GM13977 (cell line): ENCODE measurements around the gene MARCHF2.
"Not testable (repeated sequence)": the region's sequence is repeated elsewhere in the genome, so short reads cannot be mapped to it uniquely, and the experiment has no call there.

Experiments
- DNase-seq: peaks from one replicate; pipeline ENCODE4 v3.0.0; 2012; ENCODE audit warnings: low spot score
- in situ Hi-C: fragments of 300-500 bp; cut with MboI; formaldehyde crosslinking; loops from one replicate; pipeline ENCODE4 v1.12.0; 2022; ENCODE audit warnings: low sequenced_read_pairs, low pct_unique_long_range_greater_than_20kb, mixed read lengths, inconsistent platforms; ENCODE audit not compliant: unreplicated experiment
- TF ChIP-seq, protein P1 (sequence below): IDR thresholded peaks from 2 replicates; pipeline ENCODE4 v1.5.1; 2012; ENCODE audit warnings: mild to moderate bottlenecking, control low read depth; ENCODE audit not compliant: insufficient read depth; ENCODE audit errors: extremely low read depth, missing control alignments

The MARCHF2 gene

DNA sequence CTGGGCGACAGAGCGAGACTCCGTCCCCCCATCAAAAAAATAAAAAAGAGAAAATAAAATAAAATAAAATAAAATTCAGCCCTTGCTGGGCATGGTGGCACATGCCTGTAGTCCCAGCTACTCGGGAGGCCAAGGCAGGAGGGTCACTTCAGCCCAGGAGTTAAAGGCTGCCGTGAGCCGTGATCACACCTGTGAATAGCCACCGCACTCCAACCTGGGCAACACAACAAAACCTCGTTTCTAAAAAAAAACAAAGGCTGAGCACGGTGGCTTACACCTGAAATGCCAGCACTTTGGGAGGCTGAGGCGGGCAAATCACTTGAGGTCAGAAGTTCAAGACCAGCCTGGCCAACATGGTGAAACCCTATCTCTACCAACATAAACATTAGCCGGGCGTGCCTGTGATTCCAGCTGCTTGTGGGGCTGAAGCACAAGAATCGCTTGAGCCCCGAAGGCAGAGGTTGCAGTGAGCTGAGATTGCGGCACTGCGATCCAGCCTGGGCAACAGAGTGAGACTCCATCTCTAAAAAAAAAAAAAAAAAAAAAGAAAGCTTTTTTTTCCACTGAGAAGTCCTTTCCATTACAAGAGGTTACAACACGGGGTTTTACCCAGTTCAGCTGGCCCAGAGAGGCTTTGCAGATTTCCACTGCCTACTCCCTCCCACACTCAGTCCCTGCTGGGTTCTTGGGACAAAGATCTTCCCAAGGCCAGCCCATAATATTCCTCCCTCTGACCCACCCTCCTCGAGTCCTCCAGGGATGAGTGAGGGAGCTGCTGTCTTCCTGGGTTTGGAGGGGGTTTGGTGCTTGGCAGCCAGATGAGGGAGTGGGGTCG lies 42.7 kb upstream of the MARCHF2 start:
- in situ Hi-C loops = no loop called here
- TF ChIP-seq, protein P1, sequence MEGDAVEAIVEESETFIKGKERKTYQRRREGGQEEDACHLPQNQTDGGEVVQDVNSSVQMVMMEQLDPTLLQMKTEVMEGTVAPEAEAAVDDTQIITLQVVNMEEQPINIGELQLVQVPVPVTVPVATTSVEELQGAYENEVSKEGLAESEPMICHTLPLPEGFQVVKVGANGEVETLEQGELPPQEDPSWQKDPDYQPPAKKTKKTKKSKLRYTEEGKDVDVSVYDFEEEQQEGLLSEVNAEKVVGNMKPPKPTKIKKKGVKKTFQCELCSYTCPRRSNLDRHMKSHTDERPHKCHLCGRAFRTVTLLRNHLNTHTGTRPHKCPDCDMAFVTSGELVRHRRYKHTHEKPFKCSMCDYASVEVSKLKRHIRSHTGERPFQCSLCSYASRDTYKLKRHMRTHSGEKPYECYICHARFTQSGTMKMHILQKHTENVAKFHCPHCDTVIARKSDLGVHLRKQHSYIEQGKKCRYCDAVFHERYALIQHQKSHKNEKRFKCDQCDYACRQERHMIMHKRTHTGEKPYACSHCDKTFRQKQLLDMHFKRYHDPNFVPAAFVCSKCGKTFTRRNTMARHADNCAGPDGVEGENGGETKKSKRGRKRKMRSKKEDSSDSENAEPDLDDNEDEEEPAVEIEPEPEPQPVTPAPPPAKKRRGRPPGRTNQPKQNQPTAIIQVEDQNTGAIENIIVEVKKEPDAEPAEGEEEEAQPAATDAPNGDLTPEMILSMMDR = no peak
- DNase-seq = no peak

DNA sequence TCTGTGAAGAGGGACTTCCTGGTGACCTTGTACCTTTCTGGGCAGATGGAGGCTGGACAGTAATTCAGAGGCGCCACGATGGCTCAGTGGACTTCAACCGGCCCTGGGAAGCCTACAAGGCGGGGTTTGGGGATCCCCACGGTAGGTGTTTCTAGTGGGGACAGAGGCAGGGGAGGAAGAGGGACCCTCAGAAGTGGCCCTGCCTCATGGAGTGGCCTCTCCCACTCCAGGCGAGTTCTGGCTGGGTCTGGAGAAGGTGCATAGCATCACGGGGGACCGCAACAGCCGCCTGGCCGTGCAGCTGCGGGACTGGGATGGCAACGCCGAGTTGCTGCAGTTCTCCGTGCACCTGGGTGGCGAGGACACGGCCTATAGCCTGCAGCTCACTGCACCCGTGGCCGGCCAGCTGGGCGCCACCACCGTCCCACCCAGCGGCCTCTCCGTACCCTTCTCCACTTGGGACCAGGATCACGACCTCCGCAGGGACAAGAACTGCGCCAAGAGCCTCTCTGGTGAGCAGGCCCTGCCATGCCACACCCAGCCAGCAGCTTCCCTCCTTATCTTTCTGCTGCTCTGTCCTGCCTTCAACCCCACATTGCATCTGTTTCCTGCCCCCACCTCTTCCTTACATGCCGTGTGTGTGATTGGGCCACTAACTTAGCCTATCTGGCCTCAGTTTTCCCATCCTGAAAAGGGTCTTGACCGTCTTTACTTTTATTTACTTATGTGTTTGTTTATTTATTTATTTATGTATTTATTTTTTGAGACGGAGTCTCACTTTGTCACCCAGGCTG lies 41.9 kb upstream of the MARCHF2 start:
- in situ Hi-C loops = no loop called here
- TF ChIP-seq, protein P1 = no peak
- DNase-seq = no peak

DNA sequence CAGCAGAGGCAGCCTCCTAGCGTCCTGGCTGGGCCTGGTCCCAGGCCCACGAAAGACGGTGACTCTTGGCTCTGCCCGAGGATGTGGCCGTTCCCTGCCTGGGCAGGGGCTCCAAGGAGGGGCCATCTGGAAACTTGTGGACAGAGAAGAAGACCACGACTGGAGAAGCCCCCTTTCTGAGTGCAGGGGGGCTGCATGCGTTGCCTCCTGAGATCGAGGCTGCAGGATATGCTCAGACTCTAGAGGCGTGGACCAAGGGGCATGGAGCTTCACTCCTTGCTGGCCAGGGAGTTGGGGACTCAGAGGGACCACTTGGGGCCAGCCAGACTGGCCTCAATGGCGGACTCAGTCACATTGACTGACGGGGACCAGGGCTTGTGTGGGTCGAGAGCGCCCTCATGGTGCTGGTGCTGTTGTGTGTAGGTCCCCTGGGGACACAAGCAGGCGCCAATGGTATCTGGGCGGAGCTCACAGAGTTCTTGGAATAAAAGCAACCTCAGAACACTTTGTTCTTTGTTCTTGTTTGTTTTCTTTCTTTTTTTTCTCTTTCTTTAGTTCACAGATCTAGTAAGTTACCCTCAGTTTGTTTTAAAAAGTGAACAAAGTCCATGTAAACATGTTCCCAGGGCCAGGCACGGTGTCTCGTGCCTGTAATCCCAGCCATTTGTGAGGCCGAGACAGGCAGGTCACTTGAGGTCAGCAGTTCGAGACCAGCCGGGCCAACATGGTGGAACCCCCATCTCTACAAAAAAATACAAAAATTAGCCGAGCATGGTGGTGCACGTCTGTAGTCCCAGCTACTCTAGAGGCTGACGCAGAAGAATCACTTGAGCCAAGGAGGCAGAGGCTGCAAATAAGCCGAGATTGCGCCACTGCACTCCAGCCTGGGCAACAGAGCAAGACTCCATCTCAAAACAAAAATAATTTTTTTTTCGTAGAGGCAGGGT lies 39.0 kb upstream of the MARCHF2 start:
- TF ChIP-seq, protein P1 = no peak
- no peak for DNase-seq
- in situ Hi-C loops = no loop called here

DNA sequence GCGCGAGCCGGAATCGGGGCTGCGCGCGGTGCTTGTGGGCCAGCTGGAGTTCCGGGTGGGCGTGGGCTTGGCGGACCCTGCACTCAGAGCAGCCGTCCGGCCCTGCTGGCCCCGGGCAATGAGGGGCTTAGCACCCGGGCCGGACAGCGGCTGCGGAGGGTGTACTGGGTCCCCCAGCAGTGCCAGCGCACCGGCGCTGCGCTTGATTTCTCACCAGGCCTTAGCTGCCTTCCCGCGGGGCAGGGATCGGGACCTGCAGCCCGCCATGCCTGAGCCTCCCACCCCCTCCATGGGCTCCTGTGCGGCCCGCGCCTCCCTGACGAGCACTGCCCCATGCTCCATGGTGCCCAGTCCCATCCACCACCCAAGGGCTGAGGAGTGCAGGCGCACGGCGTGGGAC lies 37.3 kb upstream of the MARCHF2 start:
- DNase-seq, in situ Hi-C loops: not testable (repeated sequence)

DNA sequence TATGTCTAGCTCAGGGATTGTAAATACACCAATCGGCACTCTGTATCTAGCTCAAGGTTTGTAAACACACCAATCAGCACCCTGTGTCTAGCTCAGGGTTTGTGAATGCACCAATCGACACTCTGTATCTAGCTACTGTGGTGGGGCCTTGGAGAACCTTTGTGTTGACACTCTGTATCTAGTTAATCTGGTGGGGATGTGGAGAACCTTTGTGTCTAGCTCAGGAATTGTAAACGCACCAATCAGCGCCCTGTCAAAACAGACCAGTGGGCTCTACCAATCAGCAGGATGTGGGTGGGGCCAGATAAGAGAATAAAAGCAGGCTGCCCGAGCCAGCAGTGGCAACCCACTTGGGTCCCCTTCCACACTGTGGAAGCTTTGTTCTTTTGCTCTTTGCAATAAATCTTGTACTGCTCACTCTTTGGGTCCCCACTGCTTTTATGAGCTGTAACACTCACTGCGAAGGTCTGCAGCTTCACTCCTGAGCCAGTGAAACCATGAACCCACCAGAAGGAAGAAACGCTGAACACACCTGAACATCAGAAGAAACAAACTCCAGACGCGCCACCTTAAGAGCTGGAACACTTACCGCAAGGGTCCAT lies 36.6 kb upstream of the MARCHF2 start:
- in situ Hi-C loops, DNase-seq: not testable (repeated sequence)

DNA sequence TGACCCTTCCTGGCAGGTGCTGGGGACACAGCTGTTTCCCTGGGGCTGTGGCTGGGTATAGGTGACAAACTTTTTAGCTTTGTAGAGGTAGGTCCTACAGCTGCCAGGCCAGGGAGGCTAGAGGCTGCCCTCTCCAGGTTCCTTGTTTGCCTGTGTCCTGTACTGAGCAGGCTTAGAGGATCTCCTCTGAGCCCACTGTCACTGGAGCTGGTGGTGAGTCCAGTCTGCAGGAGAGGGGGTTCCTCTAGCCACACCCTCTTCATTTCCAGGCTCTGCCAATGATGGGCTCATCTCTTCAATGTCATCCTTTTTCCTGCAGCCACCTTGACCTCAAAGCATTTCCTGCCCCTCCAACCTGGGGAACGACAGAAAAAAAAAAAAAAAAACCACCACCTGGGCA lies 35.5 kb upstream of the MARCHF2 start:
- in situ Hi-C loops = no loop called here
- no peak for DNase-seq
- TF ChIP-seq, protein P1 = no peak

DNA sequence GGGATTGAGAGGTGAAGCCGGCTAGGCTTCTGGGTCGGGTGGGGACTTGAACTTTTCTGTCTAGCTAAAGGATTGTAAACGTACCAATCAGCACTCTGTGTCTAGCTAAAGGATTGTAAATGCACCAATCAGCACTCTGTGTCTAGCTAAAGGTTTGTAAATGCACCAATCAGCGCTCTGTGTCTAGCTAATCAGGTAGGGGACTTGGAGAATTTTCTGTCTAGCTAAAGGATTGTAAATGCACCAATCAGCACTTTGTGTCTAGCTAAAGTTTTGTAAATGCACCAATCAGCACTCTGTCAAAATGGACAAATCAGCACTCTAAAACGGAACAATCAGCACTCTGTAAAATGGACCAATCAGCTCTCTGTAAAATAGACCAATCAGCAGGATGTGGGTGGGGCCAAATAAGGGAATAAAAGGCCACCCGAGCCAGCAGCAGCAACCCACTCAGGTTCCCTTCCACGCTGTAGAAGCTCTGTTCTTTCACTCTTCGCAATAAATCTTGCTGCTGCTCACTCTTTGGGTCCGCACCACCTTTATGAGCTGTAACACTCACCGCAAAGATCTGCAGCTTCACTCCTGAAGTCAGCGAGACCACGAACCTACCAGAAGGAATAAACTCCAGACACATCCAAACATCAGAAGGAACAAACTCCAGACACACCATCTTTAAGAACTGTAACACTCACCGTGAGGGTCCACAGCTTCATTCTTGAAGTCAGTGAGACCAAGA lies 33.8 kb upstream of the MARCHF2 start:
- in situ Hi-C loops, DNase-seq: not testable (repeated sequence)

DNA sequence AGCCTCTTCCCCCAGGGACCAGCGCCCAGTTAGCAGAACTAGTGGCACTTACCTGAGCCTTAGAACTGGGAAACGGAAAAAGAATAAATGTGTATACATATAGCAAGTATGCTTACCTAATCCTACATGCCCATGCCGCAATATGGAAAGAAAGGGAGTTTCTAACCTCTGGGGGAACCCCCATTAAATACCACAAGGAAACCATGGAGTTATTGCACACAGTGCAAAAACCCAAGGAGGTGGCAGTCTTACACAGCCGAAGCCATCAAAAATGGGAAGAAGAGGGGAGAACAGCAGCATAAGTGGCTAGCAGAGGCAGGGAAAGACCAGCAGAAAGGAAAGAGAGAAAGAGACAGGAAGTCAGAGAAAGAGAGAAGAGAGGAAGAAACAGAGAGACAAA lies 28.5 kb upstream of the MARCHF2 start:
- DNase-seq, in situ Hi-C loops: not testable (repeated sequence)

DNA sequence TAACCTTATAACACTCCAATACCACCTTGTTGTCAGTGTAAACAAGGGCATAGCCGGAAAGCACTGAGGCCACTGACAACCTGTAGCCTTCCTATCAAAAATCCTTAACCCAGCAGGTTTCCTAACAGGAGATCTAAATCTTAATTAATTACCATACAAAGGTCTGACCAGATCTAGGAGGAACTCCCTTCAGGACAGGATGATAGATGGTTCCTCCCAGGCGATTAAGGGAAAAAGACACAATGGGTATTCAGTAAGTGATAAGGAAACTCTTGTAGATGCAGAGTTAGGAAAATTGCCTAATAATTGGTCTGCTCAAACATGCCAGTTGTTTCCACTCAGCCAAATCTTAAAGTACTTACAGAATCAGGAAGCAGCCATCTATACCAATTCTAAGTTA lies 28.0 kb upstream of the MARCHF2 start:
- DNase-seq, in situ Hi-C loops: not testable (repeated sequence)

DNA sequence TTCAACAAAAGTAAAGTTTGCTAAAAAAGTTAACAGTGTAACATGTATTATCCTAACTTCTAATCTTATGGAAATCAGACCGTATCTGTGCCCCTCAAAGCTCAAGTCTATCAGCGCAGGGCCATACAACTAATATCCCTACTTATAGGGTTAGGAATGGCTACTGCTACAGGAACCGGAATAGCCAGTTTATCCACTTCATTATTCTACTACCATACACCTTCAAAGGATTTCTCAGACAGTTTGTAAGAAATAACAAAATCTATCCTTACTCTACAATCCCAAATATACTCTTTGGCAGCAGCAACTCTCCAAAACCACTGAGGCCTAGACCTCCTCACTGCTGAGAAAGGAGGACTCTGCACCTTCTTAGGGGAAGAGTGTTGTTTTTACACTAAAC lies 27.5 kb upstream of the MARCHF2 start:
- DNase-seq = not testable (repeated sequence)

DNA sequence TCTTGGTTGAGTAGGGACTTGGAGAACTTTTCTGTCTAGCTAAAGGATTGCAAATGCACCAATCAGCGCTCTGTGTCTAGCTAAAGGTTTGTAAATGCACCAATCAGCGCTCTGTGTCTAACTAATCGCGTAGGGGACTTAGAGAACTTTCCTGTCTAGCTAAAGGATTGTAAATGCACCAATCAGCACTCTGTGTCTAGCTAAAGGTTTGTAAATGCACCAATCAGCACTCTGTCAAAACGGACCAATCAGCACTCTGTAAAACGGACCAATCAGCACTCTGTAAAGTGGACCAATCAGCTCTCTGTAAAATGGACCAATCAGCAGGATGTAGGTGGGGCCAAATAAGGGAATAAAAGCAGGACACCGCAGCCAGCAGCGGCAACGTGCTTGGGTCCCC lies 26.7 kb upstream of the MARCHF2 start:
- in situ Hi-C loops, DNase-seq: not testable (repeated sequence)

More for the DNA sequence above, 27.5 kb upstream of the MARCHF2 start:
- in situ Hi-C loops = not testable (repeated sequence)
